OCI-LY3 (cell line): ENCODE measurements around the gene PDE10A.

ENCODE experiments used
- H2AFZ ChIP-seq: fragments of 200-600, 300-600 bp; shearing (Covaris generic); 2 replicates; pipeline ENCODE4 v1.6.0; 2014; ENCODE audit warnings: antibody characterized with exemption, low read depth, low read length
- H3K27ac ChIP-seq: fragments of 200-600, 300-600 bp; sonication (generic); 2 replicates; pipeline ENCODE4 v1.5.1; 2014; ENCODE audit warnings: mild to moderate bottlenecking, low read length, moderate library complexity, mixed read lengths
- H3K27me3 ChIP-seq: fragments of 200-600, 300-600 bp; sonication (generic); 2 replicates; pipeline ENCODE4 v1.6.1; 2014; ENCODE audit warnings: low read depth, low read length, mixed read lengths
- H3K36me3 ChIP-seq: fragments of 200-600, 300-600 bp; sonication (generic); replicated peaks from 2 replicates; pipeline ENCODE3; 2014; ENCODE audit warnings: low read depth, low read length, mixed read lengths
- H3K4me1 ChIP-seq: fragments of 300-600, 200-600 bp; sonication (generic); 2 replicates; pipeline ENCODE4 v1.6.1; 2014; ENCODE audit warnings: low read length, mixed read lengths
- H3K4me2 ChIP-seq: fragments of 200-600, 300-600 bp; sonication (generic); 2 replicates; pipeline ENCODE4 v1.6.1; 2014; ENCODE audit warnings: low read length, mixed read lengths
- H3K4me3 ChIP-seq: fragments of 300-600, 200-600 bp; sonication (generic); 2 replicates; pipeline ENCODE4 v1.5.1; 2014; ENCODE audit warnings: antibody characterized with exemption, mild to moderate bottlenecking, low read length, moderate library complexity
- H3K79me2 ChIP-seq: fragments of 300-600, 200-600 bp; shearing (Covaris generic); 2 replicates; pipeline ENCODE4 v1.6.1; 2014; ENCODE audit warnings: mild to moderate bottlenecking, low read length, mixed read lengths
- H3K9ac ChIP-seq: fragments of 300-600, 200-600 bp; shearing (Covaris generic); 2 replicates; pipeline ENCODE4 v1.6.0; 2014; ENCODE audit warnings: mild to moderate bottlenecking, low read length, moderate library complexity
- H3K9me3 ChIP-seq: fragments of 200-600, 300-600 bp; shearing (Covaris generic); 2 replicates; pipeline ENCODE4 v1.6.1; 2014; ENCODE audit warnings: low read length, mixed read lengths; ENCODE audit not compliant: insufficient read depth
- H4K20me1 ChIP-seq: fragments of 200-600, 300-600 bp; sonication (generic); 2 replicates; pipeline ENCODE4 v1.6.1; 2016; ENCODE audit warnings: low read length, mixed read lengths; ENCODE audit not compliant: insufficient read depth
- CTCF ChIP-seq: fragments of 200-600, 300-600 bp; sonication (generic); IDR thresholded peaks from 2 replicates; pipeline ENCODE4 v1.5.1; 2014; ENCODE audit warnings: antibody characterized with exemption, low read length, low read depth
- EZH2phosphoT487 ChIP-seq: fragments of 200-600 bp; shearing (Covaris generic); IDR thresholded peaks from 2 replicates; pipeline ENCODE4 v1.6.1; 2018; ENCODE audit warnings: antibody characterized with exemption, mixed run types, low read depth

The PDE10A gene

GRCh38 chr6:165443462-165443861 is 219.6 kb downstream of the PDE10A start:
- no peaks in the 10 kb centered on the region for H3K9me3 ChIP-seq
- no peak overlapping the region for H3K4me2 ChIP-seq
- H3K9ac ChIP-seq, result no peak overlapping the region
- H3K27me3 ChIP-seq, result no peaks in the 10 kb centered on the region
- TF ChIP-seq CTCF (no peak), EZH2phosphoT487 (no peak)
- H2AFZ ChIP-seq, result no peak overlapping the region
- H3K4me3 ChIP-seq, result no peak overlapping the region
- no peaks in the 10 kb centered on the region for H3K36me3 ChIP-seq
- H4K20me1 ChIP-seq, result no peaks in the 10 kb centered on the region
- H3K4me1 ChIP-seq, result no peaks in the 10 kb centered on the region
- no peak overlapping the region for H3K27ac ChIP-seq
- H3K79me2 ChIP-seq, result no peaks in the 10 kb centered on the region

- H3K9me3 ChIP-seq, result no peaks in the 10 kb centered on the region
- no peak overlapping the region for H3K4me3 ChIP-seq
- TF ChIP-seq EZH2phosphoT487, result no peak
- no peak for TF ChIP-seq CTCF
- no peaks in the 10 kb centered on the region for H4K20me1 ChIP-seq
- no peak overlapping the region for H3K27ac ChIP-seq
- H3K9ac ChIP-seq, result no peak overlapping the region
- no peak overlapping the region for H3K4me2 ChIP-seq
- no peaks in the 10 kb centered on the region for H3K36me3 ChIP-seq
- H2AFZ ChIP-seq, result no peak overlapping the region
- no peaks in the 10 kb centered on the region for H3K4me1 ChIP-seq
- H3K79me2 ChIP-seq, result no peaks in the 10 kb centered on the region
- no peaks in the 10 kb centered on the region for H3K27me3 ChIP-seq
These were observed 221.9 kb downstream of the PDE10A start for GRCh38 chr6:165441181-165441580.

DNA sequence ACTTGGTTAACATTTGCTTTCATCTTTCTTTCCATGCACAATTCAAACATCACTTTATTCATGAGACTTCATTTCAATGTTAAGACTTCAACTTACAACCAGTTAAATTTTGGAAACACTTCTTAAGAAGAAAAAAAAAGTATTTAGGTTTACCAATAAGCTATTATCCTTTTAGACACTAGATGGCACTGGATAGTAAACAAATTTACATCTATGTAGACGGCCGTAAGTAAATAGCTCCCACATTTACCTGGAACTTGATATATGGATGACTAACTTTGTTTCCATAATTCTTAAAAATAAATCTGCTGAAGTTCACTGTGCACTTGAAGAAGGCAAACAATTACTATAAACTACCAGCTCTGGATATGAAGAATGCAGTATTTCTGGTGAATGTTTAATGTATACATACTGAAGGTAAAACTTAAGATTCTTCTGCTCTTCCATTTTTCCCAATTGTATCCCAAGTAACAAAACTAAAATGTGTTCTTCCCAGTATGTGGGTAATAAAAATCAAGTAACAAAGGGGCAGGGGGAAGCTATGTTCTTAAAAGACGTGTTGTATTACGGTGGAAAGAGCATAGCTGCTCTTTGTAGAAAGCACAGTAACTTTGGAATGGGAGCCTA is 223.0 kb downstream of the PDE10A start:
- Histone ChIP-seq H3K36me3 (no peaks in the 10 kb centered on the region), H3K9ac (no peak overlapping the region), H3K4me1 (no peaks in the 10 kb centered on the region), H3K27me3 (no peaks in the 10 kb centered on the region), H3K9me3 (no peaks in the 10 kb centered on the region), H4K20me1 (no peaks in the 10 kb centered on the region), H3K4me3 (no peak overlapping the region), H3K79me2 (no peaks in the 10 kb centered on the region), H3K4me2 (no peak overlapping the region), H2AFZ (no peak overlapping the region), H3K27ac (no peak overlapping the region)
- peak; percentile 38 for TF ChIP-seq CTCF
- TF ChIP-seq EZH2phosphoT487, result no peak

DNA sequence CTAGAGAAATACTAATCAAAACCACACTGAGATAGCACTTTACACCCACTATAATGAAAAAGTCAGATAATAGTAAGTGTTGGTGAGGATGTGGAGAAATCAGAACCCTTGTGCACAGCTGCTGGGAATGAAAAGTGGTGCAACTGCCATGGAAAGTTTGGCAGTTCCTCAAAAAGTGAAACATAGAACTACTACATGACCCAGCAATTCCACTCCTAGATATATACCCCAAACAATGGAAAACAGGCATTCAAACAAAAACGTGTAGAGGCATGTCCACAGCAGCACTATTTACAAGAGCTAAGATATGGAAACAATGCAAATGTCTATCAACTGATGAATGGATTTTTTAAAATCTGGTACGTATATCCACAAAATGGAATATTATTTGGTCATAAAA is 236.1 kb downstream of the PDE10A start:
- Histone ChIP-seq H3K79me2 (no peaks in the 10 kb centered on the region), H3K9me3 (no peaks in the 10 kb centered on the region), H3K9ac (no peak overlapping the region), H3K27ac (no peak overlapping the region), H3K4me2 (no peak overlapping the region), H4K20me1 (no peaks in the 10 kb centered on the region), H2AFZ (no peak overlapping the region), H3K4me3 (no peak overlapping the region), H3K36me3 (no peaks in the 10 kb centered on the region), H3K4me1 (no peaks in the 10 kb centered on the region), H3K27me3 (no peaks in the 10 kb centered on the region)
- TF ChIP-seq EZH2phosphoT487 (no peak), CTCF (no peak)
